ENCODE results near the gene ARSG. TPM values are rescaled to one million over a fixed set of nuclear protein-coding genes. Genes with fewer than 3 reads are reported as not detected.
"Not testable (repeated sequence)": the region's sequence is repeated elsewhere in the genome, so short reads cannot be mapped to it uniquely, and the experiment has no call there.

ARSG gene
- total RNA-seq, 4 donors from 2014 or later, result 9.1 to 28.3 (median 18.1) TPM

DNA sequence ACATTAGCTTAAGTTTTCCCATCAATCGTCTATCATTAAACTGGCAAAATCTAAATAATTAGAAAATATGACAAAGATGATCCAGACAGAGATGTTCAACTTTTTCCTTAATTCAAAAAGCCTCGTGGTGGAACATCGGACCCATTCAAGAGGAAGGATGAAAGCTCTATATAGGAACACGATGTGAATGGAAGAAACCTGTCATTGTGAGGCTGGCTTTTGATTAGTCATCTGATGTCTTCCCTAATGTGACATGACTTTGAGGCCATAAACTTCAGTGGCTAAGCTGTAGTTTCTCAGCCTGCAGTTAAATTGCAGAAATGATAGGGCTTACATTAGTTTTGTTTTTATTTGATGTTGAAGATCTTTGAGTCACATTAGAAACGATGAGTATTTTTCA, 42.4 kb upstream of the ARSG start:
- H3K36me3 ChIP-seq, result peaks cover 0 to 3% of the 10 kb centered on the region in 2 donors
- DNase-seq, result no peak
- TF ChIP-seq, protein P1, sequence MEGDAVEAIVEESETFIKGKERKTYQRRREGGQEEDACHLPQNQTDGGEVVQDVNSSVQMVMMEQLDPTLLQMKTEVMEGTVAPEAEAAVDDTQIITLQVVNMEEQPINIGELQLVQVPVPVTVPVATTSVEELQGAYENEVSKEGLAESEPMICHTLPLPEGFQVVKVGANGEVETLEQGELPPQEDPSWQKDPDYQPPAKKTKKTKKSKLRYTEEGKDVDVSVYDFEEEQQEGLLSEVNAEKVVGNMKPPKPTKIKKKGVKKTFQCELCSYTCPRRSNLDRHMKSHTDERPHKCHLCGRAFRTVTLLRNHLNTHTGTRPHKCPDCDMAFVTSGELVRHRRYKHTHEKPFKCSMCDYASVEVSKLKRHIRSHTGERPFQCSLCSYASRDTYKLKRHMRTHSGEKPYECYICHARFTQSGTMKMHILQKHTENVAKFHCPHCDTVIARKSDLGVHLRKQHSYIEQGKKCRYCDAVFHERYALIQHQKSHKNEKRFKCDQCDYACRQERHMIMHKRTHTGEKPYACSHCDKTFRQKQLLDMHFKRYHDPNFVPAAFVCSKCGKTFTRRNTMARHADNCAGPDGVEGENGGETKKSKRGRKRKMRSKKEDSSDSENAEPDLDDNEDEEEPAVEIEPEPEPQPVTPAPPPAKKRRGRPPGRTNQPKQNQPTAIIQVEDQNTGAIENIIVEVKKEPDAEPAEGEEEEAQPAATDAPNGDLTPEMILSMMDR (IDR thresholded peaks at IDR 0.05), result no peak
- TF ChIP-seq POLR2A (IDR thresholded peaks at IDR 0.05), result no peak
- H3K9me3 ChIP-seq, result no peaks in the 10 kb centered on the region
- no peaks in the 10 kb centered on the region for H3K27me3 ChIP-seq
- H3K27ac ChIP-seq, result peak overlapping the region in 2 of 3 donors; percentile 97 to 98
- 73 to 81% methylated on average over 5 of the region's 5 CpGs for WGBS, 2 donors
- intact Hi-C loops (cut with DNase I), result no loop called here
- no peak overlapping the region for H3K4me3 ChIP-seq (replicated peaks in 1 of 3)
- H3K4me1 ChIP-seq, result peaks cover 8 to 11% of the 10 kb centered on the region in 2 donors

DNA sequence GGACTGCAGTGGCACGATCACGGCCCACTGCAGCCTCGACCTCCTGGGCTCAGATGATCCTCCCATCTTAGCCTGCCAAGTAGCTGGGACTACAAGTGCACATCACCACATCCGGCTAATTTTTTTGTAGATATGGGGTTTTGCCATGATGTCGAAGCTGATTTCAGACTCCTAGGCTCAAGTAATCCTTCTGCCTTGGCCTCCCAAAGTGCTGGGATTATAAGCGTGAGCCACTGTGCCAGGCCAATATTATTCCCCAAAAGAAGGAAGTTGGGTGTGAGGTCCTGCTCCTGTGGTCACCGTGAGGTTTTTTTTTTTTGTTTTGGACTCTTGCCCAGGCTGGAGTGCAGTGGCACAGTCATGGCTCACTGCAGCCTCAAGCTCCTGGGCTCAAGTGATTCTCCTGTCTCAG, 41.9 kb upstream of the ARSG start:
- intact Hi-C loops (cut with DNase I), result no loop called here
- H3K4me1 ChIP-seq, result peaks cover 8 to 11% of the 10 kb centered on the region in 2 donors
- TF ChIP-seq POLR2A (IDR thresholded peaks at IDR 0.05), result no peak
- TF ChIP-seq, protein P1 (IDR thresholded peaks at IDR 0.05), result no peak
- H3K9me3 ChIP-seq, result no peaks in the 10 kb centered on the region
- H3K27ac ChIP-seq, result peak overlapping the region in 1 of 3 donors; percentile 98
- DNase-seq, result no peak
- peaks cover 3 to 4% of the 10 kb centered on the region in 2 donors for H3K36me3 ChIP-seq
- no peaks in the 10 kb centered on the region for H3K27me3 ChIP-seq
- WGBS, 2 donors, result 71 to 72% methylated on average over 7 of the region's 7 CpGs
- H3K4me3 ChIP-seq (replicated peaks in 1 of 3), result no peak overlapping the region

DNA sequence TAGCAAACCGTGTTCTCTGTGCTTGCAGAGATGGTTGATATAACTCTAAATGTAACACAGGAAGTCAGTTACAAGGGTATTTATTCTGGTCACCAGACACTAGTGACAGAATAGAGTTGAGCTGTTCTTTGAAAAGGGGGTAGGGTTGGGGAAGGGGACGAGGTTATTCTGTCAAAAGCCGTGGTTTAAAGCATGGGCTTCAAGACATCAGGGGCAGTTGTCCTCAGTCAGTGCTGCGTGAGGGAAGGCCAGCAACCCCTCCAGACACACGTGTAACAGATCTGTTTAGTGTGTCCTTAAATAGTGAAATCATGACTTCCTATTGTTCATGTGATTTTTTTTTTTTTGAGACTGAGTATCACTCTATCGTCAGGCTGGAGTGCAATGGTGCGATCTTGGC, 37.9 kb upstream of the ARSG start:
- DNase-seq; H3K4me3 ChIP-seq (replicated peaks in 1 of 3); H3K27ac ChIP-seq; intact Hi-C loops (cut with DNase I); H3K36me3 ChIP-seq; H3K9me3 ChIP-seq; H3K4me1 ChIP-seq; H3K27me3 ChIP-seq: not testable (repeated sequence)
- WGBS, 2 donors, result 88 to 89% methylated on average over 7 of the region's 7 CpGs

DNA sequence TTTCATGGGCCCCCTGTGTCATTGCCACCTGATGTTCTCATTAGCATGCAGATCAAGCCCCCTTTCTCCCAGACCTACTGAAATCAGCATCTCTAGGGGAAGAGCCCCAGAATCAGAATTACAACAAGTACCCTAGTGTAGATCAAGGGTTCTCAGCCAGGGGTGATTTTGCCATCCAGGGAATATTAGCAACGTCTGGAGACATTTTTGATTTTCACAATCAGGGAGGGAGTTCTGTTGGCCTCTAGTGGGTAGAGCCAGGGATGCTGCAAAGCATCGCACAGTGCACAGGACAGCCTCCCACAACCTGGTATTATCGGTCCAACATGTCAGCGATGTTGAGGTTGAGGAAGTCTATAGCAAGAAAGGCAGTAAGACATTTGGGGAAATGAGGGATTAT, 36.1 kb upstream of the ARSG start:
- no peak for TF ChIP-seq POLR2A (IDR thresholded peaks at IDR 0.05)
- TF ChIP-seq, protein P1 (IDR thresholded peaks at IDR 0.05), result no peak
- H3K27ac ChIP-seq, result no peak overlapping the region
- DNase-seq, result no peak
- H3K4me3 ChIP-seq (replicated peaks in 1 of 3), result no peak overlapping the region
- H3K9me3 ChIP-seq, result no peaks in the 10 kb centered on the region
- intact Hi-C loops (cut with DNase I), result no loop called here
- H3K36me3 ChIP-seq, result peaks cover 3 to 6% of the 10 kb centered on the region in 2 donors
- H3K27me3 ChIP-seq, result no peaks in the 10 kb centered on the region
- peaks cover 1 to 11% of the 10 kb centered on the region in 2 donors for H3K4me1 ChIP-seq
- WGBS, 2 donors, result 80 to 89% methylated on average over 4 of the region's 4 CpGs

DNA sequence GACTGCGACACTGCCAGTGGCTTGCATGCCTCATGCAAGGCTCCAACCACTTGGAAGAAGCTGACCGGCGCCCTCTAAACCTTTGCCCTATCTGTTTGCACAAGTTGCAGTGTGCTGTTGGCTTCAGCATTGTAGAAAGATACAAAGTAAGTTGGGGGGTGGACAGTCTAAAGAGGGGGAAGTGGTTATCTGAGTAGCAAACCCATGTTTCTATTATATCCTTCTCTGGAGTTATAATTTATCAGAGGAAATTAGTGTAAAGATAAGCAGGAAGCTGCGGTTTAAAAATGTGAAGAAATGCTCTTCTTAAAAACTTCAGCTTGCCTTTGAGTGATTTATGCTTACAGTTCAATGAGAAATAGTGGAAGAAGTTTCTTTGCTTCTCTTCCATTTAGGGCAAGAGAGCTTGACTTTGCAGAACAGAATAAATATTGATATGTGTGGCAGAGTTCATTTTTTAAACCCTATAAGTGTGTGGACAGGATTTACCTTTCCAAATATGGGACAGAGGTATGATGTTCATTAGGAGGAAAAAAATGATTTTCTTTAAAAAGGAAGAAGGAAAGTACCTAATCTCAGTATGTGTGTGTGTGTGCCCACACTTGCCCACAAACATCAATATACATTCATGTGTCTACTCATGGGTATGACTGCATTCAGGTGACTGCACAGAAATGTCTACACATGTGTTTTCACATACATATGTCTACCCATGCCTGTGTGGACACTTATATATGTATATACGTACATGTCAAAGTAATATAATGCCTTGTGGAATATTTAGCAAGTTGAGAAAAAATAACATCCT, 35.4 kb upstream of the ARSG start:
- DNase-seq, result no peak
- no peak overlapping the region for H3K4me3 ChIP-seq (replicated peaks in 1 of 3)
- 85 to 93% methylated on average over 5 of the region's 5 CpGs for WGBS, 2 donors
- no peak overlapping the region for H3K27ac ChIP-seq
- peaks cover 3 to 6% of the 10 kb centered on the region in 2 donors for H3K36me3 ChIP-seq
- H3K27me3 ChIP-seq, result no peaks in the 10 kb centered on the region
- H3K9me3 ChIP-seq, result no peaks in the 10 kb centered on the region
- intact Hi-C loops (cut with DNase I), result no loop called here
- TF ChIP-seq, protein P1 (IDR thresholded peaks at IDR 0.05), result no peak
- TF ChIP-seq POLR2A (IDR thresholded peaks at IDR 0.05), result no peak
- H3K4me1 ChIP-seq, result peaks cover 9 to 11% of the 10 kb centered on the region in 2 donors

DNA sequence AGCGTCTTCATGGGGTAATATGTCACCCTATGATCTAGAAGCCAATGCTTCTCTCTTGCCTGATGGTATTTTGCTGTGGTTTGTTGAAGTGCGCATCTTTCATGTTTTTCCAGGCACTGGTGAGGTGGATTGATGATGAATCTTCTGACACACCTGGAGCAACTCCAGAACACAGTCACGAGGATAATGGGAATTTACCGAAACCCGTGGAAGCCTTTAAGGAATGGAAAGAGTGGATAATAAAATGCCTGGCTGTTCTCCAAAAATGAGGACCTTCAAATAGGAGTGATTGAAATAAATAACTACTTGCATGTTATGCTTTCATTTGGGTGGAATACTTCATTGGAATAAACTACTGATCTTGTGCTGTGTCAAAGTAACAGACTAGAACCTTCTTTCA, 34.6 kb upstream of the ARSG start:
- H3K4me3 ChIP-seq (replicated peaks in 1 of 3); H3K36me3 ChIP-seq; H3K9me3 ChIP-seq; DNase-seq; H3K27me3 ChIP-seq; intact Hi-C loops (cut with DNase I); H3K27ac ChIP-seq: not testable (repeated sequence)
- peaks cover 9 to 11% of the 10 kb centered on the region in 2 donors for H3K4me1 ChIP-seq
- WGBS, 2 donors, result 88 to 94% methylated on average over 5 of the region's 5 CpGs
